H9 (cell line): ENCODE results near the gene ZDHHC1. TPM values are rescaled to one million over a fixed set of nuclear protein-coding genes. Genes with fewer than 3 reads are reported as not detected.

ENCODE experiments used
- DNase-seq: peaks from one replicate; pipeline ENCODE4 v3.0.0-alpha.2; 2017
- H2AFZ ChIP-seq: one replicate; pipeline ENCODE4 v1.6.1; 2013; ENCODE audit warnings: mild to moderate bottlenecking, low read length, control low read depth, moderate library complexity
- H2AK5ac ChIP-seq: 2 replicates; pipeline ENCODE4 v1.6.1; 2013; ENCODE audit warnings: low read length, control low read depth, mixed read lengths; ENCODE audit not compliant: insufficient read length
- H2BK120ac ChIP-seq: one replicate; pipeline ENCODE4 v1.6.1; 2013; ENCODE audit warnings: low read depth, mild to moderate bottlenecking, low read length, control low read depth, inconsistent platforms; ENCODE audit not compliant: poor library complexity, severe bottlenecking
- H2BK12ac ChIP-seq: 2 replicates; pipeline ENCODE4 v1.6.1; 2013; ENCODE audit warnings: low read length, control low read depth, mixed read lengths, low read depth; ENCODE audit not compliant: insufficient read length
- H2BK15ac ChIP-seq: 2 replicates; pipeline ENCODE4 v1.6.1; 2013; ENCODE audit warnings: low read depth, low read length, control low read depth
- H2BK20ac ChIP-seq: one replicate; pipeline ENCODE4 v1.6.1; 2013; ENCODE audit warnings: low read depth, mild to moderate bottlenecking, low read length, control low read depth, inconsistent platforms; ENCODE audit not compliant: poor library complexity, severe bottlenecking
- H2BK5ac ChIP-seq: 2 replicates; pipeline ENCODE4 v1.6.1; 2013; ENCODE audit warnings: low read length, control low read depth, mixed read lengths; ENCODE audit not compliant: insufficient read length
- H3K14ac ChIP-seq: 2 replicates; pipeline ENCODE4 v1.6.1; 2013; ENCODE audit warnings: low read length, control low read depth; ENCODE audit not compliant: insufficient read depth
- H3K18ac ChIP-seq: 2 replicates; pipeline ENCODE4 v1.6.1; 2013; ENCODE audit warnings: low read depth, mild to moderate bottlenecking, mixed read lengths, low read length, control low read depth; ENCODE audit not compliant: insufficient read length
- H3K23ac ChIP-seq: 2 replicates; pipeline ENCODE4 v1.6.1; 2013; ENCODE audit warnings: low read length, control low read depth, mixed read lengths, low read depth; ENCODE audit not compliant: insufficient read length
- H3K23me2 ChIP-seq: 2 replicates; pipeline ENCODE4 v1.6.1; 2013; ENCODE audit warnings: low read depth, mild to moderate bottlenecking, mixed read lengths, low read length, control low read depth; ENCODE audit not compliant: insufficient read length, poor library complexity, severe bottlenecking
- H3K27ac ChIP-seq: 2 replicates; pipeline ENCODE4 v1.5.1; 2013; ENCODE audit warnings: low read length, control low read depth, mixed read lengths, low read depth; ENCODE audit not compliant: insufficient read length
- H3K27me3 ChIP-seq: 2 replicates; pipeline ENCODE4 v1.6.1; 2013; ENCODE audit warnings: low read length, control low read depth, inconsistent platforms; ENCODE audit not compliant: insufficient read depth
- H3K4ac ChIP-seq: 2 replicates; pipeline ENCODE4 v1.6.1; 2013; ENCODE audit warnings: low read depth, mild to moderate bottlenecking, control low read depth, inconsistent platforms, low read length, moderate library complexity
- H3K4me1 ChIP-seq: 2 replicates; pipeline ENCODE4 v1.6.1; 2013; ENCODE audit warnings: low read length, control low read depth, inconsistent platforms; ENCODE audit not compliant: insufficient read depth
- H3K4me2 ChIP-seq: 2 replicates; pipeline ENCODE4 v1.6.1; 2013; ENCODE audit warnings: low read length, control low read depth, mixed read lengths; ENCODE audit not compliant: insufficient read length, insufficient read depth
- H3K56ac ChIP-seq: 2 replicates; pipeline ENCODE4 v1.6.1; 2013; ENCODE audit warnings: low read depth, mild to moderate bottlenecking, mixed read lengths, low read length, control low read depth; ENCODE audit not compliant: insufficient read length
- H3K79me1 ChIP-seq: 2 replicates; pipeline ENCODE4 v1.6.1; 2013; ENCODE audit warnings: low read depth, mild to moderate bottlenecking, moderate library complexity, low read length, control low read depth, inconsistent platforms; ENCODE audit not compliant: insufficient read depth, poor library complexity, severe bottlenecking
- H3K79me2 ChIP-seq: 2 replicates; pipeline ENCODE4 v1.6.1; 2013; ENCODE audit warnings: low read length, control low read depth, inconsistent platforms; ENCODE audit not compliant: insufficient read depth
- H3K9ac ChIP-seq: 2 replicates; pipeline ENCODE4 v1.6.1; 2013; ENCODE audit warnings: low read length, control low read depth, mixed read lengths; ENCODE audit not compliant: insufficient read length; ENCODE audit errors: extremely low read depth
- H3K9me3 ChIP-seq: one replicate; pipeline ENCODE4 v1.6.1; 2013; ENCODE audit warnings: low read depth, low read length, inconsistent platforms; ENCODE audit not compliant: control insufficient read depth
- H3T11ph ChIP-seq: one replicate; pipeline ENCODE4 v1.6.1; 2013; ENCODE audit warnings: mild to moderate bottlenecking, low read length, control low read depth, inconsistent platforms
- H4K20me1 ChIP-seq: one replicate; pipeline ENCODE4 v1.6.1; 2013; ENCODE audit not compliant: control insufficient read depth, insufficient read length, insufficient read depth
- H4K5ac ChIP-seq: 2 replicates; pipeline ENCODE4 v1.6.1; 2013; ENCODE audit warnings: low read depth, mild to moderate bottlenecking, mixed read lengths, low read length, control low read depth; ENCODE audit not compliant: insufficient read length
- H4K8ac ChIP-seq: replicated peaks from 2 replicates; pipeline ENCODE4 v1.6.1; 2013; ENCODE audit warnings: low read length, control low read depth, mixed read lengths, low read depth; ENCODE audit not compliant: insufficient read length
- H4K91ac ChIP-seq: 2 replicates; pipeline ENCODE4 v1.6.1; 2013; ENCODE audit warnings: low read depth, mild to moderate bottlenecking, moderate library complexity, mixed read lengths, low read length, control low read depth; ENCODE audit not compliant: insufficient read length
- H3K27ac Mint-ChIP-seq, 3 experiments: 2 replicates in 2 of 3; 3 replicates in 1 of 3; pipeline ENCODE4 v1.8.0; 2020 to 2021; ENCODE audit warnings: mixed read lengths in 3 of 3, mild to moderate bottlenecking in 1 of 3, moderate library complexity in 1 of 3
- H3K27me3 Mint-ChIP-seq: 2 replicates; pipeline ENCODE4 v1.8.0; 2021; ENCODE audit warnings: low read depth, mild to moderate bottlenecking, moderate library complexity, mixed read lengths
- H3K36me3 Mint-ChIP-seq, 3 experiments: 2 replicates in 2 of 3; 3 replicates in 1 of 3; pipeline ENCODE4 v1.8.0; 2020 to 2021; ENCODE audit warnings: low read depth in 3 of 3, mixed read lengths in 3 of 3; ENCODE audit not compliant: insufficient read depth in 1 of 3
- H3K4me1 Mint-ChIP-seq, 2 experiments: 2 replicates each; pipeline ENCODE4 v1.8.0; 2020; ENCODE audit warnings: mixed read lengths in 2 of 2
- H3K4me3 Mint-ChIP-seq, 2 experiments: 2 replicates in 1 of 2; 3 replicates in 1 of 2; pipeline ENCODE4 v1.8.0; 2020 to 2021; ENCODE audit warnings: mild to moderate bottlenecking in 2 of 2, mixed read lengths in 2 of 2, moderate library complexity in 1 of 2
- H3K9me3 Mint-ChIP-seq, 2 experiments: 2 replicates in 1 of 2; 3 replicates in 1 of 2; pipeline ENCODE4 v1.8.0; 2020; ENCODE audit warnings: mild to moderate bottlenecking in 2 of 2, mixed read lengths in 2 of 2, moderate library complexity in 1 of 2
- CTCF ChIP-seq: fragments of 200-600 bp; sonication (generic); conservative IDR thresholded peaks from 3 replicates; pipeline ENCODE4 v1.8.0; 2021; ENCODE audit warnings: antibody characterized with exemption, mild to moderate bottlenecking
- WGBS: extraction: QIAGEN DNeasy Blood & Tissue Kit; methylation state at CpG from one replicate; pipeline ENCODE4 v1.1.7; 2013; ENCODE audit warnings: missing lambda C conversion rate, low lambda C conversion rate, mixed read lengths; ENCODE audit not compliant: insufficient read length; ENCODE audit errors: extremely low coverage; 5-methylcytosine and 5-hydroxymethylcytosine counted together
- total RNA-seq: library from RNA; stranded (reverse); gene quantifications from 2 replicates; pipeline ENCODE4 v1.2.1, GENCODE V29; 2021

ZDHHC1 gene
- total RNA-seq, 1 experiment from 2014 or later, result 3.7 TPM

- Mint-ChIP-seq H3K9me3 (no peaks in the 10 kb centered on the region), H3K27ac (no peak overlapping the region), H3K27me3 (peaks cover 76% of the 10 kb centered on the region), H3K36me3 (no peaks in the 10 kb centered on the region), H3K4me1 (peaks cover 16 to 36% of the 10 kb centered on the region in 2 experiments), H3K4me3 (0 out of 5 replicates have a peak overlapping the region, but pooled peaks of 1 of the 2 experiments have one; percentile 40)
- H2BK12ac ChIP-seq, result no peak overlapping the region
- no peaks in the 10 kb centered on the region for H3K79me1 ChIP-seq
- peaks cover 3% of the 10 kb centered on the region for H3K23me2 ChIP-seq
- no peaks in the 10 kb centered on the region for H3K4me1 ChIP-seq
- no peak overlapping the region for H3K4ac ChIP-seq
- H3K56ac ChIP-seq, result no peak overlapping the region
- H4K20me1 ChIP-seq, result peaks cover 2% of the 10 kb centered on the region
- H4K5ac ChIP-seq, result no peak overlapping the region
- no peak overlapping the region for H3K14ac ChIP-seq
- no peak overlapping the region for H3K27ac ChIP-seq
- H3K9me3 ChIP-seq, result no peaks in the 10 kb centered on the region
- no peak overlapping the region for H2AK5ac ChIP-seq
- H3K9ac ChIP-seq, result no peak overlapping the region
- no peaks in the 10 kb centered on the region for H3K79me2 ChIP-seq
- H4K91ac ChIP-seq, result no peak overlapping the region
- no CpG with 5 or more reads among the region's 10 CpGs for WGBS
- H3K23ac ChIP-seq, result no peak overlapping the region
- TF ChIP-seq CTCF, result no peak
- peaks cover 25% of the 10 kb centered on the region; the same call in 1 of the 2 replicates for H3K27me3 ChIP-seq
- no peak overlapping the region for H2AFZ ChIP-seq
- no peak overlapping the region for H3K4me2 ChIP-seq
- no peak overlapping the region for H2BK20ac ChIP-seq
- no peak overlapping the region for H2BK15ac ChIP-seq
- H2BK5ac ChIP-seq, result no peak overlapping the region
- H3K18ac ChIP-seq, result no peak overlapping the region
- no peak overlapping the region for H2BK120ac ChIP-seq
- no peak for DNase-seq
- H3T11ph ChIP-seq, result no peak overlapping the region
- H4K8ac ChIP-seq, result no peak overlapping the region
Observed at GRCh38 chr16:67395105-67395457, 21.2 kb downstream of the ZDHHC1 start.
